HepG2 (cell line): ENCODE data around the gene RSPH4A. TPM values are rescaled to one million over a fixed set of nuclear protein-coding genes. Genes with fewer than 3 reads are reported as not detected.
A peak's percentile ranks its signal among the peaks of the same experiment; 100 is the strongest.

Experiments
- FOXK1 ChIP-seq: sonication (generic); formaldehyde crosslinking; IDR thresholded peaks from 2 replicates; pipeline ENCODE4 v1.4.0; 2020; ENCODE audit warnings: low read depth, missing genetic modification reagents, borderline replicate concordance
- KDM5B ChIP-seq: sonication (generic); formaldehyde crosslinking; IDR thresholded peaks from 2 replicates; pipeline ENCODE4 v1.4.0; 2020; ENCODE audit warnings: missing genetic modification reagents, mild to moderate bottlenecking, borderline replicate concordance
- NONO ChIP-seq, 2 experiments: fragments of 450-650 bp in 1 of 2; sonication (generic) in 1 of 2; formaldehyde crosslinking in 1 of 2; IDR thresholded peaks in 1 of 2; conservative IDR thresholded peaks in 1 of 2; 2 replicates each; pipeline versions ENCODE4 v1.6.1 to v1.8.0; 2017 to 2022; ENCODE audit warnings: mild to moderate bottlenecking in 1 of 2, missing genetic modification reagents in 1 of 2, moderate library complexity in 1 of 2
- POLR2AphosphoS5 ChIP-seq: IDR thresholded peaks from 2 replicates; pipeline ENCODE4 v1.6.1; 2012; ENCODE audit warnings: low read depth, low read length
- SIN3B ChIP-seq: fragments of 150-350 bp; IDR thresholded peaks from 2 replicates; pipeline ENCODE4 v1.6.1; 2014; ENCODE audit warnings: low read length
- SOX13 ChIP-seq, 3 experiments: fragments of 450-650 bp in 1 of 3; sonication (generic) in 1 of 3; formaldehyde crosslinking in 1 of 3; IDR thresholded peaks in 2 of 3; conservative IDR thresholded peaks in 1 of 3; 2 replicates each; pipeline versions ENCODE4 v1.5.0 to v1.6.1; 2016 to 2020; ENCODE audit warnings: antibody characterized with exemption in 1 of 3, mild to moderate bottlenecking in 1 of 3, missing compliant biosample characterization in 1 of 3, missing genetic modification reagents in 1 of 3, moderate library complexity in 1 of 3
- ZMAT3 ChIP-seq: sonication (generic); formaldehyde crosslinking; conservative IDR thresholded peaks from 2 replicates; pipeline ENCODE4 v1.7.0; 2021; ENCODE audit warnings: missing genetic modification reagents
- ZNF556 ChIP-seq: sonication (generic); formaldehyde crosslinking; IDR thresholded peaks from 2 replicates; pipeline ENCODE4 v1.4.0; 2020; ENCODE audit warnings: mild to moderate bottlenecking, missing genetic modification reagents, borderline replicate concordance
- ZNF674 ChIP-seq: sonication (generic); formaldehyde crosslinking; IDR thresholded peaks from 2 replicates; pipeline ENCODE4 v1.5.0; 2020; ENCODE audit warnings: low read depth, mild to moderate bottlenecking, missing genetic modification reagents
- polyA plus RNA-seq, 8 experiments: library from polyadenylated mRNA; depleted of rRNA in 3 of 8; stranded (reverse) in 7 of 8; unstranded in 1 of 8; fragments of >200 nt; fragmentation: Illumina TruSeq in 4 of 8; extraction: Trizol in 4 of 8; gene quantifications; 2 replicates each; pipeline versions ENCODE4 v1.2.1 to v1.2.3, GENCODE V29; 2011 to 2016; ENCODE audit warnings: low read depth in 4 of 8, missing spikeins in 1 of 8, mixed read lengths in 1 of 8; ENCODE audit not compliant: insufficient read depth in 1 of 8
- total RNA-seq, 5 experiments: library from RNA; depleted of rRNA; stranded (reverse); fragments of >200 nt; fragmentation: Illumina TruSeq; extraction: Trizol; gene quantifications; 2 replicates each; pipeline ENCODE4 v1.2.3, GENCODE V29; 2016; ENCODE audit warnings: low read depth in 1 of 5
- TF ChIP-seq, protein P1 (sequence below): sonication (generic); formaldehyde crosslinking; IDR thresholded peaks from 2 replicates; pipeline ENCODE4 v1.8.0; 2022; ENCODE audit warnings: missing genetic modification reagents, mild to moderate bottlenecking, moderate library complexity, borderline replicate concordance
- TF ChIP-seq, protein P2 (sequence below): IDR thresholded peaks from 2 replicates; pipeline ENCODE4 v1.6.1; 2016; ENCODE audit warnings: control low read depth
- TF ChIP-seq, protein P3 (sequence below), 2 experiments: sonication (generic) in 1 of 2; formaldehyde crosslinking in 1 of 2; IDR thresholded peaks; 2 replicates each; pipeline versions ENCODE4 v1.4.0 to v1.6.1; 2016 to 2020; ENCODE audit warnings: borderline replicate concordance in 1 of 2, low read depth in 1 of 2, mild to moderate bottlenecking in 1 of 2, missing genetic modification reagents in 1 of 2
- TF ChIP-seq, protein P4 (sequence below): IDR thresholded peaks from 2 replicates; pipeline ENCODE4 v1.6.1; 2016
- TF ChIP-seq, protein P5 (sequence below): sonication (generic); formaldehyde crosslinking; IDR thresholded peaks from 2 replicates; pipeline ENCODE4 v1.4.0; 2020; ENCODE audit warnings: missing genetic modification reagents

Gene RSPH4A
- total and polyA plus RNA-seq, 2 of the 13 experiments (the other 11 are each of a cell fraction or from before 2014, with no cell fraction given): 0.24 to 0.40 TPM

DNA sequence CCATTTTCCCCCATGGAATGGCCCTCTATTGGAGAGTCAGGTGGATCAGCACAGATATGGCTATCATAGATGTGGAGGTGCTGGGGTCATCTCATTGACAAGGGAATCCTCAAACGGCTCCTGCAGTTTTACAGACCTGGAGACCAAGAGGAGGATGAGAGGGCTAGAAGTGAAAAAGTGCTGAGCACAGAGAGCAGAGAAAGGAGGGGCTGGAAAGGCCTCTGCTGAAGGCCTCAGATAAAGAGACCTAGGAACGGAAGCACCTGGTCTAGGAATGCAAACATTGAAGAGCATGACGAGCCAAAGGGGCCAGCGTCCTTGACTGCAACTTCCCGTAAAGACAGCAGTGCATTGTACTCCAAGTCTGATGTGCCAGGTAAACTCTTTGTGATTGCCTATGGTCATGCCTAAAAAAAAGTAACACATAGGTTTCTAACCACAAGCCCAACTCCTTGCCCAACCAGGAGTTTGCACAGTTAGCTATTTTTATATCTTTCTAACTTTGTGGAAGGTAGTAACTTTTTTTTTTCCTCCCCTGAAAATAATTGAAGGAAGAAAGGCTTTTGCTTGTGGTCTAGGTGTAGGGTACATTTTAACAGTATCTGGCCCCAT is 15.2 kb downstream of the RSPH4A start (continued):
- TF ChIP-seq, protein P1, sequence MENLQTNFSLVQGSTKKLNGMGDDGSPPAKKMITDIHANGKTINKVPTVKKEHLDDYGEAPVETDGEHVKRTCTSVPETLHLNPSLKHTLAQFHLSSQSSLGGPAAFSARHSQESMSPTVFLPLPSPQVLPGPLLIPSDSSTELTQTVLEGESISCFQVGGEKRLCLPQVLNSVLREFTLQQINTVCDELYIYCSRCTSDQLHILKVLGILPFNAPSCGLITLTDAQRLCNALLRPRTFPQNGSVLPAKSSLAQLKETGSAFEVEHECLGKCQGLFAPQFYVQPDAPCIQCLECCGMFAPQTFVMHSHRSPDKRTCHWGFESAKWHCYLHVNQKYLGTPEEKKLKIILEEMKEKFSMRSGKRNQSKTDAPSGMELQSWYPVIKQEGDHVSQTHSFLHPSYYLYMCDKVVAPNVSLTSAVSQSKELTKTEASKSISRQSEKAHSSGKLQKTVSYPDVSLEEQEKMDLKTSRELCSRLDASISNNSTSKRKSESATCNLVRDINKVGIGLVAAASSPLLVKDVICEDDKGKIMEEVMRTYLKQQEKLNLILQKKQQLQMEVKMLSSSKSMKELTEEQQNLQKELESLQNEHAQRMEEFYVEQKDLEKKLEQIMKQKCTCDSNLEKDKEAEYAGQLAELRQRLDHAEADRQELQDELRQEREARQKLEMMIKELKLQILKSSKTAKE (CRISPR knock-in tag): peak; percentile 32; the same call in 1 of the 2 replicates
- TF ChIP-seq, protein P2, sequence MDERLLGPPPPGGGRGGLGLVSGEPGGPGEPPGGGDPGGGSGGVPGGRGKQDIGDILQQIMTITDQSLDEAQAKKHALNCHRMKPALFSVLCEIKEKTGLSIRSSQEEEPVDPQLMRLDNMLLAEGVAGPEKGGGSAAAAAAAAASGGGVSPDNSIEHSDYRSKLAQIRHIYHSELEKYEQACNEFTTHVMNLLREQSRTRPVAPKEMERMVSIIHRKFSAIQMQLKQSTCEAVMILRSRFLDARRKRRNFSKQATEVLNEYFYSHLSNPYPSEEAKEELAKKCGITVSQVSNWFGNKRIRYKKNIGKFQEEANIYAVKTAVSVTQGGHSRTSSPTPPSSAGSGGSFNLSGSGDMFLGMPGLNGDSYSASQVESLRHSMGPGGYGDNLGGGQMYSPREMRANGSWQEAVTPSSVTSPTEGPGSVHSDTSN (CRISPR knock-in tag): no peak
- TF ChIP-seq, protein P3, sequence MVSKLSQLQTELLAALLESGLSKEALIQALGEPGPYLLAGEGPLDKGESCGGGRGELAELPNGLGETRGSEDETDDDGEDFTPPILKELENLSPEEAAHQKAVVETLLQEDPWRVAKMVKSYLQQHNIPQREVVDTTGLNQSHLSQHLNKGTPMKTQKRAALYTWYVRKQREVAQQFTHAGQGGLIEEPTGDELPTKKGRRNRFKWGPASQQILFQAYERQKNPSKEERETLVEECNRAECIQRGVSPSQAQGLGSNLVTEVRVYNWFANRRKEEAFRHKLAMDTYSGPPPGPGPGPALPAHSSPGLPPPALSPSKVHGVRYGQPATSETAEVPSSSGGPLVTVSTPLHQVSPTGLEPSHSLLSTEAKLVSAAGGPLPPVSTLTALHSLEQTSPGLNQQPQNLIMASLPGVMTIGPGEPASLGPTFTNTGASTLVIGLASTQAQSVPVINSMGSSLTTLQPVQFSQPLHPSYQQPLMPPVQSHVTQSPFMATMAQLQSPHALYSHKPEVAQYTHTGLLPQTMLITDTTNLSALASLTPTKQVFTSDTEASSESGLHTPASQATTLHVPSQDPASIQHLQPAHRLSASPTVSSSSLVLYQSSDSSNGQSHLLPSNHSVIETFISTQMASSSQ (IDR thresholded peaks at IDR 0.05; ENCODE audit: low read depth): peak; percentile 76; the same call in 1 of the 2 replicates
- TF ChIP-seq, protein P3 (CRISPR knock-in tag; IDR thresholded peaks at IDR 0.05; ENCODE audit: borderline replicate concordance): peak; percentile 89
- peak; percentile 43; the same call in 1 of the 2 replicates for TF ChIP-seq KDM5B
- TF ChIP-seq FOXK1: peak; percentile 78; the same call in 1 of the 2 replicates
- TF ChIP-seq, protein P4, sequence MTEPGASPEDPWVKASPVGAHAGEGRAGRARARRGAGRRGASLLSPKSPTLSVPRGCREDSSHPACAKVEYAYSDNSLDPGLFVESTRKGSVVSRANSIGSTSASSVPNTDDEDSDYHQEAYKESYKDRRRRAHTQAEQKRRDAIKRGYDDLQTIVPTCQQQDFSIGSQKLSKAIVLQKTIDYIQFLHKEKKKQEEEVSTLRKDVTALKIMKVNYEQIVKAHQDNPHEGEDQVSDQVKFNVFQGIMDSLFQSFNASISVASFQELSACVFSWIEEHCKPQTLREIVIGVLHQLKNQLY (CRISPR knock-in tag): peak; percentile 92
- no peak for TF ChIP-seq SIN3B
- peak; percentile 88; the same call in 1 of the 2 replicates for TF ChIP-seq ZMAT3 (CRISPR knock-in tag)
- TF ChIP-seq, protein P5, sequence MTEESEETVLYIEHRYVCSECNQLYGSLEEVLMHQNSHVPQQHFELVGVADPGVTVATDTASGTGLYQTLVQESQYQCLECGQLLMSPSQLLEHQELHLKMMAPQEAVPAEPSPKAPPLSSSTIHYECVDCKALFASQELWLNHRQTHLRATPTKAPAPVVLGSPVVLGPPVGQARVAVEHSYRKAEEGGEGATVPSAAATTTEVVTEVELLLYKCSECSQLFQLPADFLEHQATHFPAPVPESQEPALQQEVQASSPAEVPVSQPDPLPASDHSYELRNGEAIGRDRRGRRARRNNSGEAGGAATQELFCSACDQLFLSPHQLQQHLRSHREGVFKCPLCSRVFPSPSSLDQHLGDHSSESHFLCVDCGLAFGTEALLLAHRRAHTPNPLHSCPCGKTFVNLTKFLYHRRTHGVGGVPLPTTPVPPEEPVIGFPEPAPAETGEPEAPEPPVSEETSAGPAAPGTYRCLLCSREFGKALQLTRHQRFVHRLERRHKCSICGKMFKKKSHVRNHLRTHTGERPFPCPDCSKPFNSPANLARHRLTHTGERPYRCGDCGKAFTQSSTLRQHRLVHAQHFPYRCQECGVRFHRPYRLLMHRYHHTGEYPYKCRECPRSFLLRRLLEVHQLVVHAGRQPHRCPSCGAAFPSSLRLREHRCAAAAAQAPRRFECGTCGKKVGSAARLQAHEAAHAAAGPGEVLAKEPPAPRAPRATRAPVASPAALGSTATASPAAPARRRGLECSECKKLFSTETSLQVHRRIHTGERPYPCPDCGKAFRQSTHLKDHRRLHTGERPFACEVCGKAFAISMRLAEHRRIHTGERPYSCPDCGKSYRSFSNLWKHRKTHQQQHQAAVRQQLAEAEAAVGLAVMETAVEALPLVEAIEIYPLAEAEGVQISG (CRISPR knock-in tag): peak; percentile 89
- TF ChIP-seq ZNF674 (CRISPR knock-in tag): no peak
- TF ChIP-seq POLR2AphosphoS5: peak; percentile 54
- no peak for TF ChIP-seq NONO (IDR thresholded peaks at IDR 0.05)
- peak; percentile 66; the same call in 1 of the 2 replicates for TF ChIP-seq NONO (CRISPR knock-in tag; conservative IDR thresholded peaks at IDR 0.05)
- TF ChIP-seq SOX13 (IDR thresholded peaks at IDR 0.05): peak; percentile 95
- peak in 1 of 2 experiments; percentile 99; a peak in 2 of 4 replicates for TF ChIP-seq SOX13 (CRISPR knock-in tag; conservative IDR thresholded peaks at IDR 0.05 in 1 of 2, IDR thresholded peaks at IDR 0.05 in 1 of 2)
- peak; percentile 89; the same call in 1 of the 2 replicates for TF ChIP-seq ZNF556 (CRISPR knock-in tag)
